ENCODE data around the gene CEP164. TPM values are rescaled to one million over a fixed set of nuclear protein-coding genes. Genes with fewer than 3 reads are reported as not detected.

CEP164 gene
- total RNA-seq, 1 experiment from 2014 or later: 37.5 TPM

- no peak for DNase-seq (ENCODE audit: low read depth)
Measured at GRCh38 chr11:117356126-117356890, 28.7 kb downstream of the CEP164 start.

GRCh38 chr11:117361432-117361831 is 33.8 kb downstream of the CEP164 start:
- DNase-seq (ENCODE audit: low read depth): no peak

- DNase-seq (ENCODE audit: low read depth): no peak
Measured at GRCh38 chr11:117366248-117366647, 38.6 kb downstream of the CEP164 start.

- no peak for DNase-seq (ENCODE audit: low read depth)
Measured at GRCh38 chr11:117366875-117367274, 39.2 kb downstream of the CEP164 start.

GRCh38 chr11:117369534-117369933 is 41.9 kb downstream of the CEP164 start:
- DNase-seq (ENCODE audit: low read depth): no peak

GRCh38 chr11:117371453-117371852 is 43.8 kb downstream of the CEP164 start:
- no peak for DNase-seq (ENCODE audit: low read depth)

- DNase-seq (ENCODE audit: low read depth): no peak
Measured at GRCh38 chr11:117374316-117375055, 46.8 kb downstream of the CEP164 start.

- no peak for DNase-seq (ENCODE audit: low read depth)
Measured at GRCh38 chr11:117375960-117376359, 48.3 kb downstream of the CEP164 start.

- DNase-seq (ENCODE audit: low read depth): no peak
Measured at GRCh38 chr11:117376517-117376916, 48.9 kb downstream of the CEP164 start.

GRCh38 chr11:117378976-117379865 is 51.6 kb downstream of the CEP164 start:
- DNase-seq (ENCODE audit: low read depth): no peak

GRCh38 chr11:117380676-117381075 is 53.0 kb downstream of the CEP164 start:
- no peak for DNase-seq (ENCODE audit: low read depth)

- no peak for DNase-seq (ENCODE audit: low read depth)
Measured at GRCh38 chr11:117381481-117382387, 54.1 kb downstream of the CEP164 start.

GRCh38 chr11:117382746-117383145 is 55.1 kb downstream of the CEP164 start:
- no peak for DNase-seq (ENCODE audit: low read depth)

GRCh38 chr11:117384045-117384444 is 56.4 kb downstream of the CEP164 start:
- DNase-seq (ENCODE audit: low read depth): peak; percentile 90

- DNase-seq (ENCODE audit: low read depth): no peak
Measured at GRCh38 chr11:117385471-117385870, 57.8 kb downstream of the CEP164 start.

- DNase-seq (ENCODE audit: low read depth): no peak
Measured at GRCh38 chr11:117385906-117386305, 58.3 kb downstream of the CEP164 start.

GRCh38 chr11:117387992-117388755 is 60.5 kb downstream of the CEP164 start:
- DNase-seq (ENCODE audit: low read depth): peak; percentile 38

GRCh38 chr11:117390743-117391142 is 63.1 kb downstream of the CEP164 start:
- DNase-seq (ENCODE audit: low read depth): no peak

- no peak for DNase-seq (ENCODE audit: low read depth)
Measured at GRCh38 chr11:117391181-117391580, 63.5 kb downstream of the CEP164 start.

All from LHCN-M2 (cell line).